HG02623 (cell line): ENCODE data around the gene VAT1.
"Not testable (repeated sequence)": the region's sequence is repeated elsewhere in the genome, so short reads cannot be mapped to it uniquely, and the experiment has no call there.

Source experiments
- ATAC-seq: cut with Tn5 transposase; IDR thresholded peaks from one replicate; pipeline ENCODE4 v1.9.1; 2021; ENCODE audit warnings: moderate library complexity; ENCODE audit not compliant: unreplicated experiment

VAT1 gene

DNA sequence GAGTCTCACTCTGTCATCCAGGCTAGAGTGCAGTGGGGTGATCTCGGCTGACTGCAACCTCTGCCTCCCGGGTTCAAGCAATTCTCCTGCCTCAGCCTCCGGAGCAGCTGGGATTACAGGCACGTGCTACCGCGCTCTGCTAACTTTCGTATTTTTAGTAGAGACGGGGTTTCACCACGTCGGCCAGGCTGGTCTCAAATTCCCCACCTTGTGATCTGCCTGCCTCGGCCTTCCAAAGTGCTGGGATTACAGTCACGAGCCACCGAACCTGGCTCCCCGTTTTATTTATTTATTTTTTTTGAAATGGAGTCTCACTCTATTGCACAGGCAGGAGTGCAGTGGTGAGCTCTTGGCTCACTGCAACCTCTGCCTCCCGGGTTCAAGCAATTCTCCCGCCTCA is 46.5 kb downstream of the VAT1 start:
- ATAC-seq, result not testable (repeated sequence)

- ATAC-seq, result no peak
These were observed 46.9 kb downstream of the VAT1 start for GRCh38 chr17:42975265-42975664.

GRCh38 chr17:42973323-42973722 is 48.9 kb downstream of the VAT1 start:
- not testable (repeated sequence) for ATAC-seq

DNA sequence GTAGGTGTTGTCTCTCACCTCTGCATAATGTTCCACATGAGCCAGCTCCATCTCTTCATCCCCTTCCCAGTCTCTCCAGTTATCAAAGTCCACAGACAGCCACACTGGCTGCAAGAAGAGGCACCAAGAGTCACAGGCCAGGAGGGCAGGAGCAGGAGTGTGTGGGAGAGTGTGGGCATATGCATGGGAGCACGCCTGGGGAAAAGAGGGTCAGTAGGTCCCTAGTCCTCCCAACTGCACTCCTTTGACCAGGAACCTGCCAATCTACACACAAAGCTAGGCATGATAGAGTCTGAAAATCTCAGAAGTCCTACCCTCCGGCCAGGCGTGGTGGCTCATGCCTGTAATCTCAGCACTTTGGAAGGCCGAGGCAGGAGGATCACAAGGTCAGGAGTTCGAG is 50.6 kb downstream of the VAT1 start:
- no peak for ATAC-seq

DNA sequence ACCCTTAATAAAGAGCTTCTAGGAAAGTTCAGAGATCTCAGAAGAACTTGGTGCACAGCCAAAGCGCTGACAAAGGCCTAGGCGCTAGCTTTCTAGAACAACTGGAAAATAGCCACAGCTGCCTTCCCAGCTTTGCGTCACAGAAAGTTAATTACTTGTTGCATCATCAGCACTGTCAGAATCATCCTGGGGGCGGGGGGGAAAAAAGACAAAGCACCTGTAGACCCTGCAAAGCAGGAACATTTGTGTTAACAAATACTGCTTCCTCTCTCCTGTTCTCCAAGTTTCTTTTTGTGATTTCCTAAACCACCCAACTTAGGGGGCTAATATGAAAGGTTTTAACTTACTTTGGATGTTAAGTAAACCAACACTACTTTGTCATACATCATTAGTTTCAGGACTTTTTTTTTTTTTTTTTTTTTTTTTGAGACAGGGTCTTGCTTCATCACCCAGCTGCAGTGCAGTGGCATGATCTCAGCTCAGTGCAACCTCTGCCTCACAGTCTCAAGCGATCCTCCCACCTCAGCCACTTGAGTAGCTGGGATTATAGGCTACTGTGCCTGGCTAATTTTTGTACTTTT is 53.1 kb downstream of the VAT1 start:
- ATAC-seq, result no peak

GRCh38 chr17:42967925-42968324 is 54.3 kb downstream of the VAT1 start:
- no peak for ATAC-seq
